K562 (cell line): ENCODE results near the gene CETN1. TPM values are rescaled to one million over a fixed set of nuclear protein-coding genes. Genes with fewer than 3 reads are reported as not detected.
A peak's percentile ranks its signal among the peaks of the same experiment; 100 is the strongest.

ENCODE experiments used
- ATAC-seq: fragments of 200-7000 bp; cut with Tn5 transposase; 3 replicates; pipeline ENCODE4 v1.9.1; 2020; ENCODE audit warnings: moderate library complexity
- BruUV-seq: library from RNA; stranded (reverse); fragments of 400-500 nt; replicated peaks from 2 replicates; lab custom pipeline; 2021; lab: Mats Ljungman, UMichigan
- CTCF ChIA-PET: fragments of 300-600 bp; formaldehyde crosslinking; extraction: SDS; loops from one replicate; lab custom pipeline; 2021; ENCODE audit warnings: low intra/inter-chr PET ratio; lab: Yijun Ruan, JAX
- POLR2A ChIA-PET: fragments of 300-600, 350-650 bp; sonication (Branson Sonifier 250); formaldehyde crosslinking; extraction: SDS; loops from one replicate; lab custom pipeline; 2021; ENCODE audit warnings: antibody characterized with exemption, inconsistent platforms; lab: Yijun Ruan, JAX
- DNase-seq, 4 experiments: peaks; one replicate each; pipeline versions ENCODE4 v3.0.0 to v3.0.0-alpha.2; 2011 to 2018; ENCODE audit warnings: low spot score in 3 of 4, mixed read lengths in 3 of 4; ENCODE audit errors: extremely low read depth in 1 of 4
- FAIRE-seq: peaks from 2 replicates; lab custom pipeline; 2011; peaks lifted over from hg19 to GRCh38; lab: Jason Lieb, UNC
- H2AFZ ChIP-seq: 2 replicates; pipeline ENCODE4 v1.6.0; 2011; ENCODE audit warnings: low read depth, low read length, control low read depth, inconsistent platforms
- H3K27ac ChIP-seq: fragments of 200-600 bp; 3 replicates; pipeline ENCODE4 v1.8.0; 2011; ENCODE audit warnings: low read depth, mild to moderate bottlenecking, control low read depth, inconsistent platforms, low read length, moderate library complexity, mixed read lengths; ENCODE audit errors: extremely low read depth
- H3K27me3 ChIP-seq, 2 experiments: fragments of 300-600 bp in 1 of 2; 2 replicates in 1 of 2; 3 replicates in 1 of 2; pipeline versions ENCODE4 v1.6.0 to v1.8.0; 2011; ENCODE audit warnings: inconsistent platforms in 2 of 2, low read length in 2 of 2, mild to moderate bottlenecking in 1 of 2, mixed read lengths in 1 of 2, moderate library complexity in 1 of 2; ENCODE audit not compliant: control insufficient read depth in 2 of 2, insufficient read depth in 2 of 2
- H3K36me3 ChIP-seq: fragments of 300-600 bp; 3 replicates; pipeline ENCODE4 v1.8.0; 2011; ENCODE audit warnings: mild to moderate bottlenecking, low read length, inconsistent platforms; ENCODE audit not compliant: control insufficient read depth, insufficient read depth
- H3K4me1 ChIP-seq, 2 experiments: fragments of 200-600 bp in 1 of 2; replicated peaks in 1 of 2; 2 replicates in 1 of 2; 3 replicates in 1 of 2; pipeline versions ENCODE4 v1.5.1 to v1.8.0; 2011; ENCODE audit warnings: inconsistent platforms in 2 of 2, low read length in 2 of 2, mild to moderate bottlenecking in 1 of 2, mixed read lengths in 1 of 2, moderate library complexity in 1 of 2; ENCODE audit not compliant: control insufficient read depth in 2 of 2, insufficient read depth in 2 of 2
- H3K4me2 ChIP-seq: 2 replicates; pipeline ENCODE4 v1.6.1; 2011; ENCODE audit warnings: low read length, control low read depth, inconsistent platforms, mixed read lengths; ENCODE audit not compliant: insufficient read depth
- H3K4me3 ChIP-seq: fragments of 200-600 bp; sonication (generic), shearing (Covaris generic); 2 replicates; pipeline ENCODE4 v1.5.1; 2016; ENCODE audit warnings: control low read depth, inconsistent platforms
- H3K79me2 ChIP-seq: fragments of 200-600 bp; 3 replicates; pipeline ENCODE4 v1.8.0; 2011; ENCODE audit warnings: low read length, inconsistent platforms; ENCODE audit not compliant: control insufficient read depth, insufficient read depth
- H3K9ac ChIP-seq, 2 experiments: 2 replicates each; pipeline versions ENCODE4 v1.6.0 to v1.6.1; 2011; ENCODE audit warnings: low read depth in 2 of 2, low read length in 2 of 2, control low read depth in 1 of 2, inconsistent platforms in 1 of 2, mild to moderate bottlenecking in 1 of 2, mixed read lengths in 1 of 2; ENCODE audit not compliant: insufficient read depth in 1 of 2
- H3K9me1 ChIP-seq: one replicate; pipeline ENCODE4 v1.6.0; 2011; ENCODE audit warnings: inconsistent platforms, mild to moderate bottlenecking, low read length, moderate library complexity; ENCODE audit not compliant: control insufficient read depth, insufficient read depth
- H3K9me3 ChIP-seq: replicated peaks from 2 replicates; pipeline ENCODE4 v1.5.1; 2011; ENCODE audit warnings: low read depth, low read length, inconsistent platforms; ENCODE audit not compliant: control insufficient read depth, insufficient read depth
- H4K20me1 ChIP-seq: replicated peaks from 2 replicates; pipeline ENCODE4 v1.6.1; 2011; ENCODE audit warnings: low read length, inconsistent platforms, mixed read lengths; ENCODE audit not compliant: control insufficient read depth, insufficient read depth
- ATF7 ChIP-seq: fragments of 450-650 bp; IDR thresholded peaks from 2 replicates; pipeline ENCODE4 v1.7.1; 2014; ENCODE audit warnings: mild to moderate bottlenecking, moderate library complexity
- CBX8 ChIP-seq: fragments of 200-600 bp; sonication (generic); IDR thresholded peaks from 2 replicates; pipeline ENCODE4 v1.6.1; 2012; ENCODE audit warnings: borderline replicate concordance, mixed run types, low read depth, mild to moderate bottlenecking, moderate library complexity, mixed read lengths, low read length, control low read depth, inconsistent platforms; ENCODE audit not compliant: poor library complexity, severe bottlenecking; ENCODE audit errors: extremely low read depth
- FOXK2 ChIP-seq, 2 experiments: fragments of 450-650 bp; IDR thresholded peaks in 1 of 2; conservative IDR thresholded peaks in 1 of 2; 2 replicates each; pipeline ENCODE4 v1.6.1; 2016; ENCODE audit warnings: low read depth in 2 of 2, mild to moderate bottlenecking in 1 of 2
- ZNF695 ChIP-seq: fragments of 450-650 bp; formaldehyde crosslinking; IDR thresholded peaks from 2 replicates; pipeline ENCODE4 v1.4.0; 2020; ENCODE audit warnings: mild to moderate bottlenecking, moderate library complexity
- WGBS: fragments of 100-300 bp; shearing (Covaris generic); methylation state at CpG from one replicate; pipeline ENCODE4 v1.1.6; 2016; ENCODE audit warnings: low coverage, mixed read lengths; ENCODE audit not compliant: insufficient coverage; ENCODE audit errors: missing lambda C conversion rate; 5-methylcytosine and 5-hydroxymethylcytosine counted together
- in situ Hi-C: fragments of 300-500 bp; cut with MboI; formaldehyde crosslinking; loops from 4 replicates; pipeline ENCODE4 v1.15.0; 2018; ENCODE audit warnings: inconsistent platforms, mixed read lengths
- intact Hi-C: fragments of 100-400 bp; cut with micrococcal nuclease; formaldehyde crosslinking; loops from 2 replicates; pipeline ENCODE4 v1.14.2; 2022
- polyA plus RNA-seq, 8 experiments: library from polyadenylated mRNA; depleted of rRNA in 4 of 8; stranded (reverse) in 5 of 8; unstranded in 3 of 8; fragments of >200 nt; fragmentation: Nextera tagmentation in 2 of 8; fragmentation: Illumina TruSeq in 1 of 8; extraction: Ambion mirVana in 2 of 8; extraction: Trizol in 1 of 8; gene quantifications; 2 replicates each; pipeline versions ENCODE4 v1.2.1 to v1.2.3, GENCODE V29; 2011 to 2014; ENCODE audit warnings: inconsistent platforms in 1 of 8, missing spikeins in 1 of 8
- total RNA-seq, 7 experiments: library from RNA; depleted of rRNA in 6 of 7; stranded (reverse); fragments of >200 nt in 6 of 7; fragmentation: Illumina TruSeq in 2 of 7; extraction: Trizol in 2 of 7; gene quantifications; 2 replicates each; pipeline versions ENCODE4 v1.2.1 to v1.2.3, GENCODE V29; 2011 to 2021; ENCODE audit warnings: low replicate concordance in 1 of 7

Gene CETN1
- total and polyA plus RNA-seq, 9 of the 15 experiments (the other 6 are each of a cell fraction or from before 2014, with no cell fraction given), result 0.07 to 0.34 (median 0.19) TPM; not detected in 3

DNA sequence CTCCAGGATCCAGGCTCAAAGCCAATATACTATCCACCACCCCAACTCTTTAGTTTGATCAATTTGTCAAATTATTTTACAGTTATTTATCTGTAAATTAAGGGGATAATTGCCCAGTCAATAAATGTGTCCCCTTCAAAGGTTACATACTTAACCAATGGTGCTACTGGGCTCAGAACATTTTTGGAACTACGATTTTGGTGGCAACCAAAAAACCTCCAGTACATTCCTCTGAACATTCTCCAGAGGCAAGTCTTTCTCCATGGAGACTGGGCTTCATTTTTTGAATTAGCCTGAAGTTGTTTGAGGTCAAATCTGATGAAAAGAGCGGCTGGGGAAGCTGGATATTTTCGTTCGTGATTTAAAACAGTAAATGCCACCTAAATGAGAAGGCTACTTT lies 14.9 kb downstream of the CETN1 start:
- peaks cover 6 to 11% of the 10 kb centered on the region in 2 experiments for H3K4me1 ChIP-seq
- CTCF ChIA-PET, result no interaction called here
- H3K27ac ChIP-seq, result no peak overlapping the region
- H3K9me1 ChIP-seq, result no peaks in the 10 kb centered on the region
- in situ Hi-C loops, result no loop called here
- FAIRE-seq, result no peak
- H3K9ac ChIP-seq, result no peak overlapping the region
- POLR2A ChIA-PET, result no interaction called here
- H2AFZ ChIP-seq, result peak overlapping the region; percentile 95
- no peak overlapping the region for H3K4me3 ChIP-seq
- no peaks in the 10 kb centered on the region for H4K20me1 ChIP-seq
- no peak for ATAC-seq
- no peaks in the 10 kb centered on the region for H3K79me2 ChIP-seq
- BruUV-seq, result no TSS peak
- no peak overlapping the region for H3K4me2 ChIP-seq
- intact Hi-C loops, result no loop called here
- H3K27me3 ChIP-seq, result peaks cover under 1 to 4% of the 10 kb centered on the region in 2 experiments; a peak in 2 of 5 replicates
- 7% methylated on average over 4 of the region's 4 CpGs for WGBS
- DNase-seq, result no peak
- H3K36me3 ChIP-seq, result no peaks in the 10 kb centered on the region
- no peaks in the 10 kb centered on the region for H3K9me3 ChIP-seq
- TF ChIP-seq ZNF695 (CRISPR knock-in tag) (no peak), CBX8 (peak; percentile 31)
- TF ChIP-seq, all 486 proteins: peak for 1

DNA sequence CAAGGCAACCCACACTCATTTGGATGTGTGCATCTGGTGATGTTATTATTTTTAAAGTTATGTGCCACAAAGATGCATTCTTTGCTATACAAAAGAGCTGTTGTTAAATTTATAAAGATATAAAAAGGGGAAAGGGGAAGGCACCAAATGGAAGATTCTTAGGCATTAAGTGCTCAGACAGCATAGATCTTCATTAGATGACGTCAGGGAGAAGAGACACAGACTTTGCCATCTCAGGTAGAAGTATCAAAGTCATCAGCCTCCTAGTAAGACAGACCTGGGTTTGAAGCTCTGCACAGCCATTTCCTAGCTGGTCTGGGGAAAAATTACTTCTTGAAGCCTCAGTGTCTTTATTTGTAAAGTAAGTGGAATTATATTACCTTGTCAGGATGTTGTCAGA lies 15.4 kb downstream of the CETN1 start:
- intact Hi-C loops, result no loop called here
- in situ Hi-C loops, result no loop called here
- DNase-seq (no peak), ATAC-seq (no peak), FAIRE-seq (no peak)
- Histone ChIP-seq H3K4me3 (no peak overlapping the region), H3K9me1 (no peaks in the 10 kb centered on the region), H3K27ac (no peak overlapping the region), H3K9ac (no peak overlapping the region), H2AFZ (peak overlapping the region; percentile 95), H3K79me2 (no peaks in the 10 kb centered on the region), H3K27me3 (peaks cover 3 to 4% of the 10 kb centered on the region in 2 experiments; a peak in 3 of 5 replicates), H3K9me3 (no peaks in the 10 kb centered on the region), H3K4me1 (peaks cover 7 to 11% of the 10 kb centered on the region in 2 experiments), H3K36me3 (no peaks in the 10 kb centered on the region), H3K4me2 (no peak overlapping the region), H4K20me1 (no peaks in the 10 kb centered on the region)
- ChIA-PET POLR2A (no interaction called here), CTCF (interaction anchor here (1.4 kb wide), 1 partner anchor 20 kb away, joined by 10 read pairs; no protein-coding TSS in a partner anchor)
- 0% methylated on average over 1 of the region's 1 CpG for WGBS
- TF ChIP-seq ATF7 (peak; percentile 43; the same call in 1 of the 2 replicates), FOXK2 (conservative IDR thresholded peaks at IDR 0.05 in 1 of 2, IDR thresholded peaks at IDR 0.05 in 1 of 2; ENCODE audit: low read depth in 2 of 2) (no peak)
- BruUV-seq, result no TSS peak
